H1 (cell line): ENCODE data around the gene BRD9. TPM values are rescaled to one million over a fixed set of nuclear protein-coding genes. Genes with fewer than 3 reads are reported as not detected.

Experiments used
- CTCF ChIA-PET: fragments of 300-600 bp; sonication (Branson Sonifier 250); formaldehyde crosslinking; loops from one replicate; lab custom pipeline; 2021; ENCODE audit not compliant: partially characterized antibody; lab: Charles Lee
- POLR2A ChIA-PET: fragments of 300-600 bp; sonication (Branson Sonifier 250); formaldehyde crosslinking; loops from one replicate; lab custom pipeline; 2021; ENCODE audit warnings: inconsistent platforms; ENCODE audit not compliant: partially characterized antibody; lab: Charles Lee
- DNase-seq, 2 experiments: peaks; one replicate each; pipeline versions ENCODE4 v3.0.0 to v3.0.0-alpha.2; 2010 to 2022; ENCODE audit warnings: low spot score in 2 of 2, low read depth in 1 of 2, mixed read lengths in 1 of 2
- FAIRE-seq: peaks from 2 replicates; lab custom pipeline; 2011; peaks lifted over from hg19 to GRCh38; lab: Jason Lieb, UNC
- H2AFZ ChIP-seq: 2 replicates; pipeline ENCODE4 v1.8.1; 2012; ENCODE audit warnings: low read length, inconsistent platforms
- H2AK5ac ChIP-seq: 2 replicates; pipeline ENCODE4 v1.6.1; 2013; ENCODE audit warnings: low read depth, low read length
- H2BK120ac ChIP-seq: replicated peaks from 2 replicates; pipeline ENCODE3; 2013; ENCODE audit warnings: low read depth, low read length, inconsistent platforms
- H2BK12ac ChIP-seq: 2 replicates; pipeline ENCODE4 v1.6.1; 2013; ENCODE audit warnings: low read depth, low read length
- H2BK15ac ChIP-seq: 2 replicates; pipeline ENCODE4 v1.6.1; 2013; ENCODE audit warnings: low read length
- H2BK20ac ChIP-seq: 2 replicates; pipeline ENCODE4 v1.6.1; 2013; ENCODE audit warnings: low read length
- H2BK5ac ChIP-seq: 2 replicates; pipeline ENCODE4 v1.6.1; 2013; ENCODE audit warnings: low read depth, low read length
- H3K14ac ChIP-seq: 2 replicates; pipeline ENCODE4 v1.6.1; 2013; ENCODE audit warnings: inconsistent platforms; ENCODE audit not compliant: insufficient read length
- H3K18ac ChIP-seq: 2 replicates; pipeline ENCODE4 v1.6.1; 2013; ENCODE audit warnings: low read length; ENCODE audit errors: extremely low read depth
- H3K23ac ChIP-seq: 2 replicates; pipeline ENCODE4 v1.6.1; 2013; ENCODE audit warnings: inconsistent platforms; ENCODE audit not compliant: insufficient read length
- H3K23me2 ChIP-seq: 2 replicates; pipeline ENCODE4 v1.6.1; 2013; ENCODE audit warnings: low read depth, low read length
- H3K27ac ChIP-seq: 2 replicates; pipeline ENCODE4 v1.6.1; 2011; ENCODE audit warnings: low read depth, low read length, inconsistent platforms
- H3K27me3 ChIP-seq, 4 experiments: replicated peaks in 1 of 4; 1 replicate in 1 of 4; 2 replicates in 3 of 4; pipeline versions ENCODE4 v1.6.1 to v1.8.1; 2011 to 2013; ENCODE audit warnings: low read length in 3 of 4, mild to moderate bottlenecking in 3 of 4, inconsistent platforms in 2 of 4, mixed read lengths in 2 of 4, moderate library complexity in 1 of 4; ENCODE audit not compliant: control insufficient read depth in 3 of 4, insufficient read depth in 3 of 4; ENCODE audit errors: extremely low read depth in 1 of 4
- H3K36me3 ChIP-seq, 4 experiments: 2 replicates each; pipeline versions ENCODE4 v1.6.1 to v1.8.1; 2011 to 2013; ENCODE audit warnings: mild to moderate bottlenecking in 4 of 4, low read length in 3 of 4, moderate library complexity in 2 of 4, control low read depth in 1 of 4, inconsistent platforms in 1 of 4; ENCODE audit not compliant: insufficient read depth in 4 of 4, control insufficient read depth in 2 of 4
- H3K4ac ChIP-seq: replicated peaks from 2 replicates; pipeline ENCODE3; 2013; ENCODE audit warnings: low read length, low read depth, mixed read lengths, inconsistent platforms; ENCODE audit not compliant: insufficient read length
- H3K4me1 ChIP-seq, 4 experiments: replicated peaks in 1 of 4; 1 replicate in 1 of 4; 2 replicates in 3 of 4; pipeline versions ENCODE4 v1.6.1 to v1.8.1; 2011 to 2013; ENCODE audit warnings: low read length in 3 of 4, inconsistent platforms in 2 of 4, mixed read lengths in 1 of 4; ENCODE audit not compliant: insufficient read depth in 4 of 4, control insufficient read depth in 3 of 4
- H3K4me2 ChIP-seq, 2 experiments: 2 replicates each; pipeline versions ENCODE4 v1.6.1 to v1.8.1; 2011 to 2013; ENCODE audit warnings: low read depth in 2 of 2, low read length in 2 of 2, control low read depth in 1 of 2, inconsistent platforms in 1 of 2, mild to moderate bottlenecking in 1 of 2; ENCODE audit not compliant: insufficient read depth in 1 of 2
- H3K4me3 ChIP-seq, 4 experiments: fragments of 200-600, 300-600 bp in 1 of 4; sonication (generic), shearing (Covaris generic), sonication (Bioruptor Twin) in 1 of 4; 2 replicates each; pipeline versions ENCODE4 v1.5.1 to v1.8.1; 2011 to 2016; ENCODE audit warnings: low read length in 4 of 4, low read depth in 3 of 4, control low read depth in 2 of 4, inconsistent platforms in 2 of 4, mild to moderate bottlenecking in 2 of 4, mixed read lengths in 1 of 4, moderate library complexity in 1 of 4; ENCODE audit not compliant: insufficient read depth in 2 of 4; ENCODE audit errors: extremely low read depth in 1 of 4
- H3K56ac ChIP-seq: replicated peaks from 2 replicates; pipeline ENCODE3; 2013; ENCODE audit warnings: low read depth, mild to moderate bottlenecking, mixed read lengths, low read length, inconsistent platforms; ENCODE audit not compliant: insufficient read length
- H3K79me1 ChIP-seq: 2 replicates; pipeline ENCODE4 v1.6.1; 2013; ENCODE audit warnings: low read depth, low read length, control low read depth
- H3K79me2 ChIP-seq, 2 experiments: 2 replicates each; pipeline versions ENCODE4 v1.6.1 to v1.8.1; 2012 to 2013; ENCODE audit warnings: low read length in 2 of 2, mild to moderate bottlenecking in 2 of 2, inconsistent platforms in 1 of 2; ENCODE audit not compliant: insufficient read depth in 2 of 2, control insufficient read depth in 1 of 2
- H3K9ac ChIP-seq, 4 experiments: replicated peaks in 1 of 4; 1 replicate in 1 of 4; 2 replicates in 3 of 4; pipeline versions ENCODE4 v1.6.1 to v1.8.1; 2011 to 2013; ENCODE audit warnings: low read depth in 3 of 4, low read length in 3 of 4, control low read depth in 2 of 4, mild to moderate bottlenecking in 2 of 4, moderate library complexity in 2 of 4, inconsistent platforms in 1 of 4; ENCODE audit errors: extremely low read depth in 1 of 4
- H3K9me3 ChIP-seq, 2 experiments: 2 replicates each; pipeline versions ENCODE4 v1.6.1 to v1.8.1; 2012 to 2013; ENCODE audit warnings: mild to moderate bottlenecking in 2 of 2, moderate library complexity in 2 of 2, control low read depth in 1 of 2, inconsistent platforms in 1 of 2, low read depth in 1 of 2, low read length in 1 of 2, mixed read lengths in 1 of 2; ENCODE audit not compliant: insufficient read depth in 2 of 2
- H4K20me1 ChIP-seq, 2 experiments: replicated peaks in 1 of 2; 2 replicates each; pipeline versions ENCODE3 to v1.8.1; 2011 to 2013; ENCODE audit warnings: inconsistent platforms in 2 of 2, low read length in 2 of 2, mild to moderate bottlenecking in 1 of 2; ENCODE audit not compliant: insufficient read depth in 2 of 2, control insufficient read depth in 1 of 2
- H4K5ac ChIP-seq: 2 replicates; pipeline ENCODE4 v1.6.1; 2013; ENCODE audit warnings: low read length, low read depth, mixed read lengths, inconsistent platforms; ENCODE audit not compliant: insufficient read length
- H4K8ac ChIP-seq: 2 replicates; pipeline ENCODE4 v1.8.0; 2013; ENCODE audit warnings: mild to moderate bottlenecking, moderate library complexity, low read length, inconsistent platforms; ENCODE audit not compliant: insufficient read depth; ENCODE audit errors: extremely low read depth
- H4K91ac ChIP-seq: replicated peaks from 2 replicates; pipeline ENCODE3; 2013; ENCODE audit warnings: low read length, mixed read lengths, inconsistent platforms; ENCODE audit not compliant: insufficient read length
- TCF12 ChIP-seq: IDR thresholded peaks from 2 replicates; pipeline ENCODE4 v1.6.1; 2011; ENCODE audit warnings: low read depth, mild to moderate bottlenecking, low read length
- WGBS, 2 experiments: shearing (Covaris generic) in 1 of 2; methylation state at CpG; one replicate each; pipeline versions ENCODE4 v1.1.6 to v1.1.7; 2013 to 2015; ENCODE audit warnings: low lambda C conversion rate in 2 of 2, mixed read lengths in 2 of 2, inconsistent platforms in 1 of 2, low coverage in 1 of 2, missing lambda C conversion rate in 1 of 2; ENCODE audit not compliant: insufficient replicate concordance in 2 of 2, insufficient coverage in 1 of 2, insufficient read length in 1 of 2; ENCODE audit errors: extremely low coverage in 1 of 2, missing lambda C conversion rate in 1 of 2; 5-methylcytosine and 5-hydroxymethylcytosine counted together
- polyA plus RNA-seq, 7 experiments: library from polyadenylated mRNA; depleted of rRNA in 3 of 7; stranded (reverse) in 5 of 7; unstranded in 2 of 7; fragments of >200 nt in 5 of 7; fragments of 200-250 nt in 2 of 7; gene quantifications; 1 replicate in 5 of 7; 2 replicates in 1 of 7; 4 replicates in 1 of 7; pipeline versions ENCODE4 v1.2.1 to v1.2.3, GENCODE V29; 2011 to 2013; ENCODE audit warnings: missing spikeins in 2 of 7, mixed read lengths in 2 of 7
- total RNA-seq: library from RNA; stranded (reverse); fragmentation: NEBNext Ultra II Directional; extraction: Animal tissue kit (Norgen Biotek cat#: 25700); gene quantifications from 2 replicates; pipeline ENCODE4 v1.2.1, GENCODE V29; 2021

The BRD9 gene
- total and polyA plus RNA-seq, 2 of the 8 experiments (the other 6 are each of a cell fraction or from before 2014, with no cell fraction given), result 9.3 to 49.4 TPM

DNA sequence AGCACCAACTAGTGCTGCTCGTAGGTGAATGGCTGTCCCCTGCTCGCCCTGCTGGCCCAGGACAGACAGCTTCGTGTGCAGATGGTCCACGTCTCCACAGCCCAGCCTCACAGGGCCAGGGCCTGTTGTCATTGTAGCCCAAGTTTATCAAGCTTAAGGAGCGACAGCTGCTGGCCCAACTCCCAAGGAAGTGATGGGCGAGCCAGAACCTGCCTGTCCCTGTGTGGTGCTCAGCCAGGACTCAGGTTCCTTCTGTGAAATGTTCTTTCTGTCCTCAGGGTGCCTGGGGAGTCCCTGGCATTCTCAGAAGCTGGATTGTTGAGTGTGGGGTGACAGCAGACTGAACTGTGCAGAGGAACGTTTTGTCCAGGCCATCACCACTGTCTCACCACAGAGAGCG, 16.5 kb upstream of the BRD9 start:
- H3K18ac ChIP-seq, result no peak overlapping the region
- no peak overlapping the region for H2BK15ac ChIP-seq
- no peak overlapping the region for H2BK5ac ChIP-seq
- no peak for FAIRE-seq
- H3K4me2 ChIP-seq, result no peak overlapping the region
- H3K14ac ChIP-seq, result no peak overlapping the region
- peaks cover 42 to 68% (median 61%) of the 10 kb centered on the region in 4 experiments for H3K36me3 ChIP-seq
- H4K8ac ChIP-seq, result no peak overlapping the region
- H3K4me3 ChIP-seq, result no peak overlapping the region
- no peak overlapping the region for H3K4ac ChIP-seq
- no peaks in the 10 kb centered on the region for H3K27me3 ChIP-seq
- H3K23me2 ChIP-seq, result no peaks in the 10 kb centered on the region
- no peak overlapping the region for H2BK120ac ChIP-seq
- H2AK5ac ChIP-seq, result no peak overlapping the region
- H3K79me2 ChIP-seq, result 0 out of 4 replicates have a peak, but pooled peaks cover 0 to 2% of the 10 kb centered on the region in 2 experiments
- peaks cover 2% of the 10 kb centered on the region for H3K79me1 ChIP-seq
- no peak overlapping the region for H3K27ac ChIP-seq
- H4K91ac ChIP-seq, result no peak overlapping the region
- H3K23ac ChIP-seq, result no peak overlapping the region
- ChIA-PET CTCF (interaction anchor here (0.7 to 1.3 kb wide), 3 partner anchors 14 to 145 kb away, joined by 3 to 4 read pairs (median 3); no protein-coding TSS in a partner anchor), POLR2A (interaction anchor here (0.7 kb wide), 1 partner anchor 214 kb away, joined by 3 read pairs; no protein-coding TSS in a partner anchor)
- 88% methylated on average over 8 of the region's 8 CpGs; no CpG with 5 or more reads in 1 of the 2 experiments for WGBS, 2 experiments
- no peak overlapping the region for H2BK20ac ChIP-seq
- H2AFZ ChIP-seq, result no peak overlapping the region
- no peak overlapping the region for H3K9ac ChIP-seq
- no peak overlapping the region for H4K5ac ChIP-seq
- peaks cover 4 to 16% of the 10 kb centered on the region in 2 experiments for H4K20me1 ChIP-seq
- no peak overlapping the region for H3K56ac ChIP-seq
- no peak for DNase-seq
- no peak for TF ChIP-seq TCF12
- H3K4me1 ChIP-seq, result no peaks in the 10 kb centered on the region
- H3K9me3 ChIP-seq, result no peaks in the 10 kb centered on the region
- H2BK12ac ChIP-seq, result no peak overlapping the region
